Measurements from ENCODE around the gene CDH23.

The CDH23 gene

DNA sequence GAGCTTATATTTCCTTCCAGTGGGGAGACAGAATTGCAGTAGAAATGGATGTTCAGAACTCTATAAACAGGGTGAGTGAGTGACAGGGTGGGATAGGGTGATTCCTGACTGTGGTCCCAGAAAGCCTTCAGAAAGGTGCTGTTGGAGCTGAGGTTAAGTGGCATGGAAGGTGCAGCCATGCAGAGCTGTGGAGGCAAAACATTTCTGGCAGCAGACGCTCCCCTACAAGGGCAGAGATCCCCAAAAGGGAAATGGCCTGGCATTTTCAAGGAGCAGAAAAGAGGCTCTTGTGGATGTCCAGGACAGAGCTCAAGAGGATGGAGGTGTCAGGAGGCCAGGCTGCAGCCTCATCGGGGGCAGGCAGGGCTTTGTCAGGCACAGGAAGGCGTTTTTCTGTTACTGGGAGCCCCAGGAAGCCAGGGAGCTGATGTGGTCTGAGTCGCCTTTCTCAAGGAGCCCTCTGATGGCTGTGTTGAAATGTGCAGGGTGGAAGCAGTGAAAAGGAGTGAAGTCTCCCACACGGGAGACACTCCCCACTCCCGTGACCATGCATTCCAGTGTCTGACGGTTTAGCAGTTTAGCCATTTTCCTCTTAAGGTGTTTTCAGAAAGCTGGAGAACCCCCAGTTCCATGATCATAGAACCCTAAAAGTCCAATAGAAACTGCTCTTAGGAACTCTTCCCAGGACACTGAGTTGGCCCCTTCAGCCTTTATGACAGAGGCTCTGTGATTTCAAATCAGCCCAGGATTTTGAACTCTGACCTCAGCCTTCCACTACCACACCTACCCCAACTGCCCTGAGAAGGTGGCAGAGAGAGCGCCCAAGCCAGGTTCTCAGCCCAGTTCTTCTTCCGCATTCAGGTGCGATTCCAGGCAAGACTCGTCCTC lies 226.6 kb downstream of the CDH23 start:
- DNase-seq (ENCODE audit: low spot score): no peak

DNA sequence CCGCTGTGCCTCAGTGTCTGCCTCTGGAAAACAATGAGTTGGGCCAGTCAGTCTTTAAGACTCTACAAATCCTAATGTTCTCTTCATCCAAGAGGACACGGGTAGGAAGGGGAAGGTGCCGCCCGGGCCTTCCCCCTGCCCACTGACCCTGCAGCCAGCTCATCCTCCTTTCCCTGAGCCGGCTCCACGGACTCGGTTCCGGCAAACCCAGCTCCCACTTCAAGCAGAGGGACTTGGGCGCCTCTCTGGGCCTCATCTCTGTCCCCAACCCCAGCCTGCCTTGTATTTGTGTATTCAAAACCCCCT lies 227.2 kb downstream of the CDH23 start:
- no peak for DNase-seq (ENCODE audit: low spot score)

DNA sequence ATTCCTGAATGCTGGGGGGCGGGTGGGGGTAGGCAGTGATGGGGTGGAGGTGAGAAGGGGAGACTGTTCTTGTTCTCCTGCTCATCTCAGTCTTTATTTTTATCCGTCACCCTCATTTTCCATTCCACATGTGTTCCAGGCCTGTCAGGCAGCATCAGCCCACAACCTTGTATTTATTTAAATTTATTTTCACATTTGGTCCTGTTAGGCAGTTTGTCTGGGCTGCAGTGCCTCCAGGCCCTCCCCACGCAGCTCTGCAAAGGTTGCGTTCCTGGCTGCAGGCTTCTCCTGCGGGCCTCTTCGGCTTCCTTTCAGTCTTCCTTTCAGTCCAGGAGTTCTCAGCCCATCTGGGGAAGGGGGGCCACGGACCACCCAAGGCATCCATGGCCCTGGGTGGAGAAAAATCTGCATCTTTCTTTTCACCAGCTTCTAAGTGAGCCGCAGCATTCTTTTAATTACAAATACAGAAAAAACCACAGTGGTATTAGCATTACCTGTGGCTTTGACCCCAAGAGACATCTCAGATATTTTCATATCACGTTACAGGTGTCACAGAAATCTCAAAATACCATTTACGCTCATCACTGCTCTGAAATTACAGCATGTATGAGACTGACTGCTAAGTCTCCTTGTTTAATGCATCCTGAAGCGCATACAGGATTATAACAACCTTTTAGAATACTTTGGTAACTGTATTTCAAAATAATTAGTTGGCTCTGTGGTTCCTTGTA lies 228.9 kb downstream of the CDH23 start:
- DNase-seq (ENCODE audit: low spot score): no peak

DNA sequence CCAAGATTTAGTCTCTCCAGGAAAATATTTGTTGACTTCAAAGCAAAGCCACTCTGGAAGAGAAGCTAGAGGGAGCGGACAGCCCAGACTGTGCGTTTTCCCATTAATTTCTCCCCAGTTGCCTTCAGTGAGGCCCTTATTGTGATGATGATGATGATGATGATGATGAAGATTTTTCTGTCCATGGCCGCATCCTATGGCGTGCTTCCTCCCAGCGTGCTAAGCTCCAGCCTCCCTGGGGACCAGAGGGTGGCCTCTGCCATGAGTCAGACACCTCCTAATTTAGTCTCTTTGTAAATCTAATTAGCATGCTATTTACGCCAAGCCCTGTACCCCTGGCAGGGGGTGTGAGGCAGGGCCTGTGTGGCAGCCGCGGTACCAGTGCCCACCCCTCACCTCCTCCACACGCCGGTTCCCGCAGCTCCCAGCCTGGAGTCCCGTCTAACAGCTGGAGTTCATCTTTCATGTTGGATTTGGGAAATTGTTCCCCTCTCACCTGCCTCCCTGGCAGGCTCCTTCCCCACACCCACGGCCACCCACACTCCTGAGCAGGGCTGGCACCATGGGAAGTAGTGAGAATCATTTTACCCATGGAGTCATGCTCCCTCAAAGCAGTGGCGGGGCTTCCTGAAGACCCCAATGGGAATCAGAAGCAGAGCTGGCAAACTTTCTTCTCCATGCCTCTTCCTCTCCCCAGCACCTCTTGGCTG lies 230.7 kb downstream of the CDH23 start:
- DNase-seq (ENCODE audit: low spot score): no peak

DNA sequence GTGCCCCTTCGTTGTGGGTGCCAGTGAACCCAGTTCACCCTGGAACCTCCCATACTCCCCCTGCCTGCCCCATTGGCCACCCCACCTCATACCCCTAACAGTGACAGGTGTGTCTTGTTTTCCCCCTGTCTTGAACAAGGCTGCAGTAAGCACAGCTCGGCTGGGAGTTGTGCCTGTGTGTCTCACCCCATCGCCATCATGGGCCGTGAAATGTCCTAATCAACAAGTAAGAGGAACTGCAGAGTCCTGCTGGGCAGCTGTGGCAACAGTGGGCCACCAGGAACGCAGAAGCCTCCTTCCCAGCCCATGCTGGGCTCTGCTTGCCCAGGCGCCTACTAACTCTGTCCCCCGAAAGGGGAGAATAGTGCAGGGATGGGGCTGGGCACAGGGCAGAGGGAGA lies 231.2 kb downstream of the CDH23 start:
- DNase-seq (ENCODE audit: low spot score): no peak

DNA sequence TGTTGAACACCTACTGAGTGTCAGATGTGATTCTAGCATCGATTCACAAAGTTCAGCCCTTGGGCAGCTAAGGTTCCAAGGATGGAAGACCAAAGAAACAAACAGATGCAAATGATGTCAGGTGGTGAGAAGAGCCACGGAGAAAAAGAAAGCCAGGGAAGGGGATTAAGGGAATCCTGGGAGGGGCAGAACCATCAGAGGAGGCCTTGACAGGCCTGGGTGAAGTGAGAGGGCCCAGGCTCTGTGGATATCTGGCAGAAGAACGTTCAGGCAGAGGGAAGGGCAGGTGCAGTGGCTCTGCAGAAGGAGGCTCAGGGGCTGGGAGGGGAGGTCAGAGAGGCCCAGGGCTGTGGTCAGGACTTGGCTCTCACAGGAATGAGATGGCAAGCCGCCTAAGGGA lies 232.4 kb downstream of the CDH23 start:
- DNase-seq (ENCODE audit: low spot score): no peak

DNA sequence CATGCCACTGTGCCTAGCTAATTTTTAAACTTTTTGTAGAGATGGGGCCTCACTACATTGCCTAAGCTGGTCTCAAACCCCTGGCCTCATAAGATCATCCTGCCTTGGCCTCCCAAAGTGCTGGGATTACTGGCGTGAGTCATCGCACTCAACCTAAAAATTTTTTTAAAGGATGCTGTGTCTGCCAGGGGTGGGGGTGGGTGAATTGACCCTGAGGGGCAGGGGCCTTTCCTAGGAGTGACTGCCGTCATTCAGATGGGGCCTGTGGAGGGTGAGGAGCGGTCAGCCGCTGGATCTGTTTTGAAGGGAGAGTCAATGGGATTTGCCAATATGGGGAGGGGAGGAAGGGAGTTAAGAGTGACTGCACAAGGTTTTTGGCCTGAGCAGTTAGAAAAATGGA lies 233.4 kb downstream of the CDH23 start:
- DNase-seq (ENCODE audit: low spot score): no peak

DNA sequence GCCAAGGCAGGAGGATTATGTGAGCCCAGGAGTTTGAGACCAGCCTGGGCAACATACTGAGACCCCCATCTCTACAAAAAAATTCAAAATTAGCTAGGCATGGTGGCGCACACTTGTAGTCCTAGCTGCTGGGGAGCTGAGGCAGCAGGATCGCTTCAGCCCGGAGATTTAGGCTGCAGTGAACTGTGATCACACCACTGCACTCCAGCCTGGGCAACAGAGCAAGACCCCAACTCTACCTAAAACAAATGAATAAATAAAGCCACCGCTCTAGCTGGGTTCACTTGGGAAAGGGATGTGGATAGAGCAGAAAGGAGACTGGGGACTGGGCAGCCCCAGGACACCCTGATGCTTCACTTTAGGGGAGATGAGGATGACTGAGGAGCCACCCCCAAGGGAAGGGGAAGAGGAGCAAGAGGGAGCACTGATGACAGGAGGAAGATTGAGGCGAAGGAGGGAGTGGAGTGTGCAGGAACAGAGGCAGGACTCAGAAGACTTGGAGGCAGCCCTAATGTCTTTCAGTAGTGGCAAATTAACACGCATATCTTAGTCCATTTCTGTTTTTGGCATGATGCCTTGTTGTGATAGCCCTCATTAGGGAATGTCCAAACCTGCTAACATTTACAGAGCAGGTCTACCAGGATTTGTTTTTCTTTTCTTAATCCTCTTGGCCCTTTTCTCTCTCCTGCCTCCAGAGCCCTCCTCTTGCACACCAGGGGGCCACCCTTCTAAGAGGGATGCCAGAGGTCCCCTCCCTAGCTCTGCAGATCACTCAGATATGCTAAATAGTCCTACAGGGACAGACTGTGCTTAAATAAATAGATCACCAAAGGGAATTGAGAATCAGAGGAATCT lies 234.5 kb downstream of the CDH23 start:
- no peak for DNase-seq (ENCODE audit: low spot score)

DNA sequence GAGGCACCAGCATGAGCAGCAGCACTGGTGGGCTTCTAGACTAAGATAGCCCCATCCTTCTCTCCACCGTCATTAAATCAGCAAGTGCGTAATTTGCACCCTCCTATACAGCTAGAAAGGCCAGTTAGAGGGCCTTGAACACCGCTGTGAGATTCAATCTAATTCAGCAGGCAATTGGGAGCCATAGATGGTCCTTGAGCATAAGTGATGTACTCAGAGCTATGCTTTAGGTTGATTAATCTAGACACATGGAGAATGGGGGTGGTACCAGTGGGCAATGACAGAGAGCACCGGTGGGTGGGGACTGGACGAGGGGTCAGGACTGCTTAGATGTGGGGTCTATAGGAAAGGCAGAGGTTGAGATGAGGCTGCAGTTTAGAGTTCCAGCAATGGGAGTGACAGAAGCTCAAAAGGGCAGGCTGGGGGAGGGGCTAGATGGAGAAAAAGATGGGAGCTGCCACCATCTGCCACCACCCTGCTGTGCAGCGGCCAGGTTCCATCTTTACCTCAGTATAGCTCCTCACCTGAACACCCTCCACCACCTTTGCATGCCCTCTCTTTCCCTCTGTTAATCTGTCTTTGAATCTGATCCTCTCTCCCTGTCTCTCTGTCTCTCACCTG lies 235.6 kb downstream of the CDH23 start:
- DNase-seq (ENCODE audit: low spot score): no peak

DNA sequence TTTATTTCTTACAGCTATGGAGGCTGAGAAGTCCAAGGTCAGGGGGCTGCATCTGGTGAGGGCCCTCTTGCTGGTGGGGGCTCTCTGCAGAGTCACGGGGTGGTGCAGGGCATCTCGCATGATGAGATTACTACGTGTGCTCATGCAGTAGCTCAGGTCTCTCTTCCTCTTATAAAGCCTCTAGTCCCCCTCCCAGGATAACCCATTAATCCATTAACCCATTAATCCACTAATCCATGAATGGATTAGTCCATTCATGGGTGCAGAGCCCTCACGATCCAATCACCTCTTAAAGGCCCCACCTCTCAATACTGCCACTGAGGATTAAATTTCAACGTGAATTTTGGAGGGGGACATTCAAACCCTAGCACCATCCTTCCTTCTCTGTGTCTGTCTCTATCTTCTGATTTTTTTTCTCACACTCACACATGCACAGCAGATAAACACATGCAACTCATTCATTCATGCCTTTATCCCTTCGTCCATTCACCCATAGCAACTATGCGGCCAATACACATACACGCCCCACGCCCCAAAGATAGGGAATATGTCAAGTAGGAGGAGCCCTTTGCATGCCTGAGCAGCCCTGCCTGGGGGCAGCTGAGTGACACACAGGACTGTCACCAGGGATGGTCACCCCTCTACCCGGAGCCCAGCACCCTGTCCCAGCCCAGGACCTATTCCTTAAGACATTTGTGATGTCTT lies 236.3 kb downstream of the CDH23 start:
- DNase-seq (ENCODE audit: low spot score): no peak

DNA sequence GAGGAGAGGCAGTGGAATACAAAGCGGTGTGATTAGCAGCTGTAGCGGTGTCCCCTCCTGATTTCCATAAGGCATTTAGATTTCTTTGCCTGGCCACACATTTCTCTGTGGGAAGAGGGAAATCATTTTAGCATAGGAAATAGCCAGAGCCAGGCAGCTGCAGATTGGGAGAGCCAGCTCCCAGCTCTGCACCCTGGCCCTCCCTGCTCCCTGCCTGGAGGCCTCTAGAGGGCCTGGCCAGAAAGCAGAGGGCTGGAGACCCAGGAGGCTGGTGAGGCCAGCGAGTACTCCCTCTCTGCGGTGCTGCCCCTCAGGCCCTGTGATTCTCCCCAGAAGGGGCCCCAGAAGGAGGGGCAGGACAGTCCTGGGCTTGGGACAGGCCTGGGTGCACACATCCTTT lies 237.2 kb downstream of the CDH23 start:
- no peak for DNase-seq (ENCODE audit: low spot score)

DNA sequence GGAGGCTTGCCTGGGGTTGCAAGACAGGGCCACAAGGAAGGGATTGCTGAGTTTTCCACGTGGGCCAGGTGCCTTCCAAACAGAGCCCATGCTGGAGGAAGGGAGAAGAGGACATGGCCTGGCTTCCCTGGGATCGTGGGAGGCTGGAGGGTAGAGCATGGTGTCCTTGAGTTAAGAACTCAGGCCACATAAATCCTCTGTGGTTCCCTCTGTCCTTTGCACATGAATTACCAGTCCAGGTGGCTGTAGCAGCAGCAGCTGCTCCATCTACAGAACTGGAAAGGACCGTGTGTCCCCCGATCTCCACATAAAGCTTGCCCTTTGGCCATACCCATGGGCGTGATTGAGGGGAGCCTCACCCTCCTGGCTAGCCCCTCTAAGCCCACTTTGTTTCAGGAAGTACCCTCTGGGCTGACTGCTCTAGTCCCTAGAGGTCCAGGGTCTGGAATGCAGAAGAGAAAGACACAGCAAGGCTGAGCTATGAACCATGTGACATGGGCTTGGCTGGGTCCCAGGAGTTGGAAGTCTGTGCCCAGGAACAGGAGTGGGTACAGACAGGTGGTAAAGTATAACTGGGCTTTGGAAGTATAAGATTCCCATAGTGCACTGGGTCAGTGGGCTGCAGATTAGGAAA lies 237.9 kb downstream of the CDH23 start:
- DNase-seq (ENCODE audit: low spot score): no peak

DNA sequence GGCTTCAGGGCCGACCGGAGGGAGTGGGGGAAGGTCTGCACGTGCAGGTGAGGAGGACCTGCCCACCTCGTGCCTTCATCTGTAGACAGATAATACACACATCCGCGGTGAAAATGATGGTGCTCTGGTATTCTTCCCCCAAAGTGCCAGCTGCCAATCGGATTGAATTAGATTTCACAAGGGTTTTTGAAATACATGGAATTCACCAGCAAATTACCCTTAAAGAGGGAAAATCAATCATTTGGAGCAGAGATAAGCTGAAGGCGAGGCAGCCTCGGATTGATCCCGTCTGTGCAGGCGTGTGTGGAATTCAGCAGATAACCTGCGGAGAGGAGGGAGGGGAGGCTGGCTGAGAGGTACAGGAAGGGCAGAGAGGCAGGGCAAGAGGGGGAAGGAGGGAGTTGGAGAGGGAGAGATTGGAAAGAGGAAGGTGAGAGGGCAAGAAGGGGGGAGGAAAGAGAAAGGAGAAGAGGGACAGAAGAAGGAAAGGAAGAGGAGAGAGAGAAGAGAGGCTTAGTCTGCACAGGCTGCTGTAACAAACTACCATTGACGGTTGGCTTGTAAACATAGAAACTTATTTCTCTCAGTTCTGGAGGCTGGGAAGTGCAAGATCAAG lies 238.6 kb downstream of the CDH23 start:
- DNase-seq (ENCODE audit: low spot score): no peak

DNA sequence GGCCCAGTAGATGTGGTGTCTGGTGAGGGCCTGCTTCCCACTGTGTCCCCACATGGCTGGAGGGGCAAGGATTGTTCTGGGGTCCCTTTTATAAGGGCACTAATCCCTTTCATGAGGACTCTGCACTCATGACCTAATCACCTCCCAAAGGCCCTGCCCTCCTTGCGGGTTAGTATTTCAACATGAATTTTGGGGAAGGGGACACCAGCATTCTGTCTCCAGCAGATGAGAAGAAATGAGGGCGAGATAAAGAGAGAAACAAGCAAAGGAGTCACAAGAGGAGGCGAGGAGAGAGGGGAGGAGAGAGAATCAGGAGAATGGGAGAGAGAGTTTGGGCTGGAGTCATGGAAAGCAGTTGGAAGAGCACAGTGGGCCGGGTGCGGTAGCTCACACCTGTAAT lies 239.1 kb downstream of the CDH23 start:
- DNase-seq (ENCODE audit: low spot score): no peak

DNA sequence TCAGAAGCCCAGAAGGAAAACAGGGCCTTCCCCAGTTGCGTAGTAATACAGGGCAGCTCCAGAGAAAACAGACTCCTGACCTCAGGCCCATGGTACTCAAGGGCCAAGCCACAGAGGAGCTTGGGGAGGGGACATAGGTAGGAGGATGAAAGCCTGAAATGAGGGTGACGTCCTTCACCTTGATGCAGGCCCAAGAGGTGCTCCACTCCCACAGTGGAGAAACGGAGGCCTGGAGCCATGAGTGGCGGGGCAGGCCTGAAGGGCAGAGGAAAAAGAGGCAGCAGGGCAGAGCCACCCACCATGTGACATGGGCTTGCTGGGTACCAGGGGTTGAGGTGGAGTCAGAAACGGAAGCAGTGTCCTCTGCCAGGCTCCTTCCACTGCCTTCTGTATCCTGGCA lies 239.9 kb downstream of the CDH23 start:
- no peak for DNase-seq (ENCODE audit: low spot score)

DNA sequence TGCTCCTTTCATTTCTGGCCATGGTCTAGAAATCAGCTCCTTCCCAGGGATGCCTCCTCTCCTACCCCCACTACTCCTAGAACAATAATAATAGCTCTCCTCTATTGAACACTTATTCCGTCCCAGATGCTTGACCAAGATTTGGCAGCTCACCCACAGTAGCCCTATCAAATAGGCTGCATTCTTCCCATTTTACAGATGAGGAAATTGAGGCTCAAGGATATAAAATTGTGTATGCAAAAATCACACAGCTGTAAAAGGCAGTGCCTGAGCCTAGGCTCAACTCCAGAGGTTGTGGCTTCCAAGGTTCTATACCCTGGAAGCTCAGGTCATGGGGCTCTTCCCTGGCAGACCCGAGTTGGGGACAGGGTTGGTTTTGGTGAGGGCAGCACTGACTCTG lies 240.6 kb downstream of the CDH23 start:
- no peak for DNase-seq (ENCODE audit: low spot score)

DNA sequence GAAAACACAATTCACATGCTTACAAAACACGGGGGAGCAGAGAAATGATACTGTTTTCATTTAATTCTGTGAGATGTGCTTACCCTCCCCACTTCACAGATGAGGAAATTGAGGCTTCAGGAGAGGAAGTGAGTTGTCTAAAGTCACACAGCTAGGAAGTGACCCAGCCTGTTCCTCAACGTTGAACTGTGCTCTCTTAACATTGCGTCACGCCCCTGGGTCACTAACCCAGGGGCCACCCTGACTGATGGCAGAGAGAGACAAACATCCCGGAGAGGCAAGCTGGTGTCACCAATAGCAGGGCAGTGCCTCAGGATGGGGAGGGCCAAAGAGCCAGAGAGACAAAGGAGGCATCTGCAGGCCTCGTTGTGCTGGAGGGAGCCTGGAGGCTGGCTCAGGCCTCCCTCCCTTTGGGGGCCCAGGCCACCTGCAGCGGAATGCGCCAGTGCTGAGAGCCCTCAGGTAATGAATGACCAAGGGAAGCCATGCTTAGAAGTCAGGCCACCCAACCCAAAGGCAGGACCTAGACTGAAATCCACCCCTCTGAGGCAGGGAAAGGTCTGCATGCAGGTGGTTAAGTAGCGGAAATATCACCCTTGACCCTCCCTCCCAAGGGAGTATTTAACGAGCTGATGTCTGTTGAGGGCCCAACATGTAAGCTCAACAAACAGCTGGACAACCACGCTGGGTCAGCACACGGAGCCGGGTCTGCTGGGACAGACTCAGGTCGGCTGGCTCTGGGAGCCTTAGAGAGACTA lies 241.5 kb downstream of the CDH23 start:
- DNase-seq (ENCODE audit: low spot score): no peak

DNA sequence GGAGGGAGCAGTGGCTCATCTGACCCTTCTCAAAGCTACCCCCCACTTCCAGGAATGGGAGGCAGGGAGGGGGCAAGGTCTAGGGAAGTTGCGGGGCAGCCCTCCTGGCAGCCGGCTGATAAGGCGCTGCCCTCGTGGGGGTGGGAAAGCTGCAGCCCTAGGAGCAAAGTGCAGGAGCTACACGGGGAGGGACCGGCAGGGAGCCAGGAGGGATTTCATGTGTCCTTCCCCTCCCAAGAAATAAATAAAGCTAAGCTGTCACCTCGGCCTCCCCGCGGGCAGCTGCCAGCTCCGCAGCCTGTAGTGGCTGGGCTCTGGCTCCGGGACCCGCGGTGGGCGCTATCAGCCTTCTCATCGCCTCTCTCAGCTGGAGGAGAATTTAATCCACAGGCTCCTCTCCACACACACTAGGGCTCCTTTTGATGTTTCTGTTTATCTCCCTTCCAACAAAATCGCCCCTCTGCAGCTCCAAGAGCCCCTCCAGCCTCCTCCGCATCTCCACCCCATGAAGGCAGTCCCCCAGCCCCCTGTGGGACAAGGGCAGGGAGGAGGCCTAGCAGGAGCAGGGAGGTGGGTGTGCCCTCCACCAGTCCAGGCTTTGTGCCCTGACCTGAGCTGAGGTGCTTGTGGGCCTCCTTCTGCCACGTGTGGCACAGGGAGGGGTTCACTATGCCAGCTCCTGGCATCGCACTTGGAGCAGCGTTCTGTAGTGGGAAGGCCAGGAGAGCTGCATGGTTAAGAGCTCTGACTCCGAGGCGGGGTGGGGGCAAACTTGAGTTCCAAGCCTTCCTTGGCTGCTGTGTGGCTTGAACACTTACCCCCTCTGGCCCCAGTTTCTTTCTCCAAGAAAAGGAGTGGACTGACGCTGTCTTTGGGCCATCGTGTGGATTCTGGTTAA lies 242.4 kb downstream of the CDH23 start:
- DNase-seq (ENCODE audit: low spot score): no peak
